Measurements from ENCODE around the gene GNA12. TPM values are rescaled to one million over a fixed set of nuclear protein-coding genes. Genes with fewer than 3 reads are reported as not detected.

The GNA12 gene
- total and polyA plus RNA-seq, 8 donors: 2.0 to 54.6 (median 22.0) TPM

DNA sequence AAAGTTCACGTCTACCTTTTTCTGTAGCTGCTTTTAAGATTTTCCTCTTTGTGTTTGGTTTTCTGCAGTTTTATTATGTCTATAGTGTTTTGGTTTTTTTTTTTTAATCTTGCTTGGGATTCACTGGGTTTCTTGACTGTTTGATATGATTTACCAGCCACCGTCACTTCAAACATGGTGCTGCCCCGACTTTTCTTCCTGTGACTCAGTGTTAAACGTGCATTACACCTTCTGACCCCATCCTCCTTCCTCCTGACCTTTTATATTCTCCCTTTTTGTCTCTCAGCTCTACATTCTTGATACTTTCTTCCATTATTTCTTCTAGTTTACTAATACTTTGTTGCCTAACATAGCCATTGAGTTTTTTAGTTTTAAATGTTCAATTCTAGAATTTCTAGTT lies 61.5 kb downstream of the GNA12 start:
- Histone ChIP-seq H3K27me3 (no peaks in the 10 kb centered on the region), H3K4me1 (peaks cover 0 to 6% (median 0%) of the 10 kb centered on the region in 4 donors), H3K36me3 (peaks cover 0 to 22% (median 13%) of the 10 kb centered on the region in 4 donors), H3K27ac (no peak overlapping the region), H3K4me3 (no peak overlapping the region), H3K9me3 (no peaks in the 10 kb centered on the region)
- TF ChIP-seq POLR2AphosphoS5 (IDR thresholded peaks at IDR 0.05) (no peak), EP300 (IDR thresholded peaks at IDR 0.05) (no peak), POLR2A (IDR thresholded peaks at IDR 0.05) (no peak)
- TF ChIP-seq, protein P1, sequence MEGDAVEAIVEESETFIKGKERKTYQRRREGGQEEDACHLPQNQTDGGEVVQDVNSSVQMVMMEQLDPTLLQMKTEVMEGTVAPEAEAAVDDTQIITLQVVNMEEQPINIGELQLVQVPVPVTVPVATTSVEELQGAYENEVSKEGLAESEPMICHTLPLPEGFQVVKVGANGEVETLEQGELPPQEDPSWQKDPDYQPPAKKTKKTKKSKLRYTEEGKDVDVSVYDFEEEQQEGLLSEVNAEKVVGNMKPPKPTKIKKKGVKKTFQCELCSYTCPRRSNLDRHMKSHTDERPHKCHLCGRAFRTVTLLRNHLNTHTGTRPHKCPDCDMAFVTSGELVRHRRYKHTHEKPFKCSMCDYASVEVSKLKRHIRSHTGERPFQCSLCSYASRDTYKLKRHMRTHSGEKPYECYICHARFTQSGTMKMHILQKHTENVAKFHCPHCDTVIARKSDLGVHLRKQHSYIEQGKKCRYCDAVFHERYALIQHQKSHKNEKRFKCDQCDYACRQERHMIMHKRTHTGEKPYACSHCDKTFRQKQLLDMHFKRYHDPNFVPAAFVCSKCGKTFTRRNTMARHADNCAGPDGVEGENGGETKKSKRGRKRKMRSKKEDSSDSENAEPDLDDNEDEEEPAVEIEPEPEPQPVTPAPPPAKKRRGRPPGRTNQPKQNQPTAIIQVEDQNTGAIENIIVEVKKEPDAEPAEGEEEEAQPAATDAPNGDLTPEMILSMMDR (IDR thresholded peaks at IDR 0.05): no peak
- 75 to 92% (median 87%) methylated on average over 4 of the region's 4 CpGs for WGBS, 5 donors
- intact Hi-C loops (cut with DNase I; ENCODE audit: low total_unique reads): no loop called here
- no peak for DNase-seq

DNA sequence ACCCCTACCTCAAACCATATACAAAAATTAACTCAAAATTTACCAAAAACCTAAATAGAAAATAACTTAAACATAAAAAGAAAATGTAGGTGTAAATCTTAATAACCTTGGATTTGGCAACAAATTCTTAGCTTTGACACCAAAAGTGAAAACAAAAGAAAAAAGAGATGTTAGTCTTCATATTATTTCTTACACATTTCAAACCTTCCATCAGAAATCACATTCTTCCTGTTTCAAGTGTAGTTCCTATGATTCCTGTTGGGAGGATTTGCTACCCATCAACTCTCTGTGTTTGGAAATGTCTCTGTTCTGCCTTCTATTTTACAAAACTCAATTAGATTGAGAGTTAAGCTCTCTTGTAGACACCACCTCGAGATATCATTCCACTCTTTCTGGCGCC lies 62.0 kb downstream of the GNA12 start:
- WGBS, 5 donors: 86 to 95% (median 93%) methylated on average over 2 of the region's 2 CpGs
- TF ChIP-seq POLR2A (IDR thresholded peaks at IDR 0.05) (no peak), POLR2AphosphoS5 (IDR thresholded peaks at IDR 0.05) (no peak), EP300 (IDR thresholded peaks at IDR 0.05) (no peak)
- TF ChIP-seq, protein P1 (IDR thresholded peaks at IDR 0.05): no peak
- Histone ChIP-seq H3K4me1 (peaks cover 0 to 6% (median 0%) of the 10 kb centered on the region in 4 donors), H3K9me3 (no peaks in the 10 kb centered on the region), H3K27me3 (no peaks in the 10 kb centered on the region), H3K27ac (no peak overlapping the region), H3K4me3 (no peak overlapping the region), H3K36me3 (peaks cover 0 to 18% (median 10%) of the 10 kb centered on the region in 4 donors)
- intact Hi-C loops (cut with DNase I; ENCODE audit: low total_unique reads): no loop called here
- DNase-seq: no peak

DNA sequence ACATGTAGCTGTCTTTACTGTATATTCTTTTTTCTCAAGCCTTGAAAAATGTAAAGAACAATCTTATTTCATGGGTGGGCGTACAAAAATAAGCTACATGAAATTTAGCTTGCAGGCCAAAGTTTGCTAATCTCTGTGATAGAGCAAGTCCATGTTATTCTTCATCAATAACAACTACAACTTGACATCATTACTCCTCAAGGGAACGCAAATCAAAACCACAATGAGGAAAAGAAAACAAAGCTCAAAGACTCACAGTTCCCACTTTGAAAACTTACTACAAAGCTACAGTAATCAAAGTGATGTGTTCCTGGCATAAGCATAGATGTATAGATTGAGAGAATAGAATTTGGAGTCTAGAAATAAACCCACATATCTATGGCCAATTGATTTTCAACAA lies 62.5 kb downstream of the GNA12 start:
- intact Hi-C loops (cut with DNase I; ENCODE audit: low total_unique reads): no loop called here
- WGBS, 5 donors: 82 to 93% (median 91%) methylated on average over 2 of the region's 2 CpGs

DNA sequence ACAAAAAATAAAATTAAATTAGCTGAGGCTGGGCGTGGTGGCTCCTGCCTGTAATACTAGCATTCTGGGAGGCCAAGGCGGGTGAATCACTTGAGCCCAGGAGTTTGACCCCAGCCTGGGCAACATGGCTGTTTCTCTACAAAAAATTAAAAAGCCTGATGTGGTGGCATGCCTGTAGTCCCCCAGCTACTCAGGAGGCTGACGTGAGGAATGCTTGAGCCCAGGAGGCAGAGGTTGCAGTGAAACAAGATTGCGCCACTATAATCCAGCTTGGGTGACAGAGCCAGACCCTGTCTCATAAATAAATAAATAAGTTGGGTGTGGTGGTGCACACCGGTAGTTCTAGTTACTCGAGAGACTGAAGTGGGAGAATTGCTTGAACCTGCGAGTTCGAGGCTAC lies 65.1 kb downstream of the GNA12 start:
- TF ChIP-seq POLR2A (IDR thresholded peaks at IDR 0.05) (no peak), EP300 (IDR thresholded peaks at IDR 0.05) (no peak), POLR2AphosphoS5 (IDR thresholded peaks at IDR 0.05) (no peak)
- TF ChIP-seq, protein P1 (IDR thresholded peaks at IDR 0.05): no peak
- intact Hi-C loops (cut with DNase I; ENCODE audit: low total_unique reads): no loop called here
- DNase-seq: no peak
- Histone ChIP-seq H3K4me1 (peaks cover 0 to 16% (median 8%) of the 10 kb centered on the region in 4 donors), H3K36me3 (peaks cover 0 to 9% (median 4%) of the 10 kb centered on the region in 4 donors), H3K27me3 (no peaks in the 10 kb centered on the region), H3K27ac (peak overlapping the region in 1 of 5 donors; percentile 29), H3K4me3 (no peak overlapping the region), H3K9me3 (no peaks in the 10 kb centered on the region)
- 79 to 84% (median 83%) methylated on average over 8 of the region's 8 CpGs for WGBS, 5 donors

More for the DNA sequence above, 62.5 kb downstream of the GNA12 start:
- H3K9me3 ChIP-seq: no peaks in the 10 kb centered on the region
- H3K4me1 ChIP-seq: peaks cover 0 to 6% (median 0%) of the 10 kb centered on the region in 4 donors
- H3K4me3 ChIP-seq: no peak overlapping the region
- peaks cover 0 to 13% (median 8%) of the 10 kb centered on the region in 4 donors for H3K36me3 ChIP-seq
- no peak for TF ChIP-seq EP300 (IDR thresholded peaks at IDR 0.05)
- DNase-seq: no peak
- no peak overlapping the region for H3K27ac ChIP-seq
- H3K27me3 ChIP-seq: no peaks in the 10 kb centered on the region

DNA sequence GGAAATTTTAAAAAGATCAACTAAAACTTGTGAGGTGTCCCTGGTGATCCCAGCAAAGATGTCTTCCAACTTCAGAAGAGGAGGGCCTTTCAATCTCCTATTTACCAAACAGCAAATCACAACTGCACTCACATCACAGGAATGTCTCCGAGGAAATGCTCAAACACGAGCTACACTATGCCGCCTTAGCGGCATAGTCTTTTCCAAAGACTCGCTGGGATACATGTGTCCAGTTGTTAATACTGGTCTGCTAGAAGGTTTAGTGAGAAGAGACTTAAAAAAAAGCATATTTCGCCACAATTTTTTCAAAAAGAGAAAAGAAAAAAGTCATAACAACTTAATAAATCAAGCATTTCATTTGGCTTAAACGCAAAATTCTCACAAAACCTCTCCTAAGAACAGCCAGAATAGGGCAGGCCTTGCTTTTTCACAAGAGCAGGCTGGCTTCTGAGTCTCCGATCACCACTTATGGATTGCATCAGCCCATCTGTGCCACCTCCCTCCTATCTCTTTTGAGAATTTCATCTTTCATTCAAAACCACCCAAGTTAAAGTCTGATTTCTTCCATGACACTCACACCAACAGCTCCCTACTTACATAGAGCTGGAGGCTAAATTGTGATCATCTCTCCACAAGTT lies 66.1 kb downstream of the GNA12 start:
- TF ChIP-seq, protein P1 (IDR thresholded peaks at IDR 0.05): no peak
- TF ChIP-seq EP300 (IDR thresholded peaks at IDR 0.05) (no peak), POLR2AphosphoS5 (IDR thresholded peaks at IDR 0.05) (no peak), POLR2A (IDR thresholded peaks at IDR 0.05) (no peak)
- H3K36me3 ChIP-seq: peaks cover 0 to 9% (median 4%) of the 10 kb centered on the region in 4 donors
- WGBS, 5 donors: 94 to 97% (median 96%) methylated on average over 8 of the region's 8 CpGs
- H3K9me3 ChIP-seq: no peaks in the 10 kb centered on the region
- H3K4me1 ChIP-seq: peaks cover 0 to 16% (median 8%) of the 10 kb centered on the region in 4 donors
- intact Hi-C loops (cut with DNase I; ENCODE audit: low total_unique reads): no loop called here
- DNase-seq: no peak
- H3K27ac ChIP-seq: peak overlapping the region in 1 of 5 donors; percentile 29
- H3K27me3 ChIP-seq: no peaks in the 10 kb centered on the region
- H3K4me3 ChIP-seq: no peak overlapping the region

Data from stomach (tissue), 9 donors.